Measurements from ENCODE around the gene PIK3CD.
"Not testable (repeated sequence)": the region's sequence is repeated elsewhere in the genome, so short reads cannot be mapped to it uniquely, and the experiment has no call there.

The PIK3CD gene

GRCh38 chr1:9733160-9733789, 81.7 kb downstream of the PIK3CD start:
- DNase-seq (ENCODE audit: insufficient read length): no peak
- no peak for FAIRE-seq

GRCh38 chr1:9735800-9736199, 84.3 kb downstream of the PIK3CD start:
- FAIRE-seq: no peak
- TF ChIP-seq POLR2AphosphoS5 (IDR thresholded peaks at IDR 0.05; ENCODE audit: low read depth, low read length): no peak
- TF ChIP-seq POLR2A (IDR thresholded peaks at IDR 0.05; ENCODE audit: low read depth, low read length): no peak

More at GRCh38 chr1:9733160-9733789, 81.7 kb downstream of the PIK3CD start:
- TF ChIP-seq POLR2AphosphoS5 (IDR thresholded peaks at IDR 0.05; ENCODE audit: low read depth, low read length) (no peak), TAF1 (IDR thresholded peaks at IDR 0.05; ENCODE audit: borderline replicate concordance, low read depth, low read length) (no peak), POLR2A (IDR thresholded peaks at IDR 0.05; ENCODE audit: low read depth, low read length) (no peak; the same call in 1 of the 2 replicates)

GRCh38 chr1:9736241-9736640, 84.7 kb downstream of the PIK3CD start:
- TF ChIP-seq POLR2AphosphoS5 (IDR thresholded peaks at IDR 0.05; ENCODE audit: low read depth, low read length) (no peak), POLR2A (IDR thresholded peaks at IDR 0.05; ENCODE audit: low read depth, low read length) (no peak)
- FAIRE-seq: no peak
- no peak for DNase-seq (ENCODE audit: insufficient read length)

More at GRCh38 chr1:9735800-9736199, 84.3 kb downstream of the PIK3CD start:
- DNase-seq (ENCODE audit: insufficient read length): no peak

GRCh38 chr1:9737057-9737456, 85.5 kb downstream of the PIK3CD start:
- TF ChIP-seq POLR2AphosphoS5 (IDR thresholded peaks at IDR 0.05; ENCODE audit: low read depth, low read length) (no peak), POLR2A (IDR thresholded peaks at IDR 0.05; ENCODE audit: low read depth, low read length) (no peak), TAF1 (IDR thresholded peaks at IDR 0.05; ENCODE audit: borderline replicate concordance, low read depth, low read length) (no peak)
- FAIRE-seq (no peak), DNase-seq (ENCODE audit: insufficient read length) (no peak)

- TF ChIP-seq POLR2AphosphoS5 (IDR thresholded peaks at IDR 0.05; ENCODE audit: low read depth, low read length) (no peak), POLR2A (IDR thresholded peaks at IDR 0.05; ENCODE audit: low read depth, low read length) (no peak), TAF1 (IDR thresholded peaks at IDR 0.05; ENCODE audit: borderline replicate concordance, low read depth, low read length) (no peak)
- FAIRE-seq (no peak), DNase-seq (ENCODE audit: insufficient read length) (no peak)
Measured at GRCh38 chr1:9737671-9738070, 86.1 kb downstream of the PIK3CD start.

- FAIRE-seq (no peak), DNase-seq (ENCODE audit: insufficient read length) (no peak)
- TF ChIP-seq TAF1 (IDR thresholded peaks at IDR 0.05; ENCODE audit: borderline replicate concordance, low read depth, low read length): no peak
- no peak for TF ChIP-seq POLR2AphosphoS5 (IDR thresholded peaks at IDR 0.05; ENCODE audit: low read depth, low read length)
- no peak for TF ChIP-seq POLR2A (IDR thresholded peaks at IDR 0.05; ENCODE audit: low read depth, low read length)
Measured at GRCh38 chr1:9744106-9744799, 92.7 kb downstream of the PIK3CD start.

GRCh38 chr1:9746211-9746610, 94.7 kb downstream of the PIK3CD start:
- TF ChIP-seq TAF1 (IDR thresholded peaks at IDR 0.05; ENCODE audit: borderline replicate concordance, low read depth, low read length): no peak
- no peak for TF ChIP-seq POLR2AphosphoS5 (IDR thresholded peaks at IDR 0.05; ENCODE audit: low read depth, low read length)
- no peak for TF ChIP-seq POLR2A (IDR thresholded peaks at IDR 0.05; ENCODE audit: low read depth, low read length)
- DNase-seq (ENCODE audit: insufficient read length) (no peak), FAIRE-seq (no peak)

GRCh38 chr1:9746651-9747050, 95.1 kb downstream of the PIK3CD start:
- TF ChIP-seq POLR2A (IDR thresholded peaks at IDR 0.05; ENCODE audit: low read depth, low read length): no peak
- no peak for TF ChIP-seq POLR2AphosphoS5 (IDR thresholded peaks at IDR 0.05; ENCODE audit: low read depth, low read length)
- no peak for TF ChIP-seq TAF1 (IDR thresholded peaks at IDR 0.05; ENCODE audit: borderline replicate concordance, low read depth, low read length)
- FAIRE-seq (no peak), DNase-seq (ENCODE audit: insufficient read length) (no peak)

- DNase-seq (ENCODE audit: insufficient read length); FAIRE-seq: not testable (repeated sequence)
Measured at GRCh38 chr1:9748391-9748790, 96.9 kb downstream of the PIK3CD start.

- FAIRE-seq (no peak), DNase-seq (ENCODE audit: insufficient read length) (no peak)
- no peak for TF ChIP-seq TAF1 (IDR thresholded peaks at IDR 0.05; ENCODE audit: borderline replicate concordance, low read depth, low read length)
- no peak for TF ChIP-seq POLR2AphosphoS5 (IDR thresholded peaks at IDR 0.05; ENCODE audit: low read depth, low read length)
- TF ChIP-seq POLR2A (IDR thresholded peaks at IDR 0.05; ENCODE audit: low read depth, low read length): no peak
Measured at GRCh38 chr1:9749361-9749760, 97.8 kb downstream of the PIK3CD start.

- FAIRE-seq: no peak
- no peak for DNase-seq (ENCODE audit: insufficient read length)
- TF ChIP-seq POLR2A (IDR thresholded peaks at IDR 0.05; ENCODE audit: low read depth, low read length): no peak
- TF ChIP-seq TAF1 (IDR thresholded peaks at IDR 0.05; ENCODE audit: borderline replicate concordance, low read depth, low read length): no peak
- TF ChIP-seq POLR2AphosphoS5 (IDR thresholded peaks at IDR 0.05; ENCODE audit: low read depth, low read length): no peak
Measured at GRCh38 chr1:9751971-9752370, 100.4 kb downstream of the PIK3CD start.

- no peak for DNase-seq (ENCODE audit: insufficient read length)
- TF ChIP-seq POLR2AphosphoS5 (IDR thresholded peaks at IDR 0.05; ENCODE audit: low read depth, low read length): no peak
- TF ChIP-seq POLR2A (IDR thresholded peaks at IDR 0.05; ENCODE audit: low read depth, low read length): no peak
- no peak for TF ChIP-seq TAF1 (IDR thresholded peaks at IDR 0.05; ENCODE audit: borderline replicate concordance, low read depth, low read length)
- FAIRE-seq: no peak
Measured at GRCh38 chr1:9753121-9753531, 101.6 kb downstream of the PIK3CD start.

Data from GM12892 (cell line).